H1 (cell line): ENCODE data around the gene RASGEF1C. TPM values are rescaled to one million over a fixed set of nuclear protein-coding genes. Genes with fewer than 3 reads are reported as not detected.

Experiments used
- CTCF ChIA-PET: fragments of 300-600 bp; sonication (Branson Sonifier 250); formaldehyde crosslinking; loops from one replicate; lab custom pipeline; 2021; ENCODE audit not compliant: partially characterized antibody; lab: Charles Lee
- POLR2A ChIA-PET: fragments of 300-600 bp; sonication (Branson Sonifier 250); formaldehyde crosslinking; loops from one replicate; lab custom pipeline; 2021; ENCODE audit warnings: inconsistent platforms; ENCODE audit not compliant: partially characterized antibody; lab: Charles Lee
- DNase-seq, 2 experiments: peaks; one replicate each; pipeline versions ENCODE4 v3.0.0 to v3.0.0-alpha.2; 2010 to 2022; ENCODE audit warnings: low spot score in 2 of 2, low read depth in 1 of 2, mixed read lengths in 1 of 2
- FAIRE-seq: peaks from 2 replicates; lab custom pipeline; 2011; peaks lifted over from hg19 to GRCh38; lab: Jason Lieb, UNC
- H2AFZ ChIP-seq: 2 replicates; pipeline ENCODE4 v1.8.1; 2012; ENCODE audit warnings: low read length, inconsistent platforms
- H2AK5ac ChIP-seq: 2 replicates; pipeline ENCODE4 v1.6.1; 2013; ENCODE audit warnings: low read depth, low read length
- H2BK120ac ChIP-seq: replicated peaks from 2 replicates; pipeline ENCODE3; 2013; ENCODE audit warnings: low read depth, low read length, inconsistent platforms
- H2BK12ac ChIP-seq: 2 replicates; pipeline ENCODE4 v1.6.1; 2013; ENCODE audit warnings: low read depth, low read length
- H2BK15ac ChIP-seq: 2 replicates; pipeline ENCODE4 v1.6.1; 2013; ENCODE audit warnings: low read length
- H2BK20ac ChIP-seq: 2 replicates; pipeline ENCODE4 v1.6.1; 2013; ENCODE audit warnings: low read length
- H2BK5ac ChIP-seq: 2 replicates; pipeline ENCODE4 v1.6.1; 2013; ENCODE audit warnings: low read depth, low read length
- H3K14ac ChIP-seq: 2 replicates; pipeline ENCODE4 v1.6.1; 2013; ENCODE audit warnings: inconsistent platforms; ENCODE audit not compliant: insufficient read length
- H3K18ac ChIP-seq: 2 replicates; pipeline ENCODE4 v1.6.1; 2013; ENCODE audit warnings: low read length; ENCODE audit errors: extremely low read depth
- H3K23ac ChIP-seq: 2 replicates; pipeline ENCODE4 v1.6.1; 2013; ENCODE audit warnings: inconsistent platforms; ENCODE audit not compliant: insufficient read length
- H3K23me2 ChIP-seq: 2 replicates; pipeline ENCODE4 v1.6.1; 2013; ENCODE audit warnings: low read depth, low read length
- H3K27ac ChIP-seq: 2 replicates; pipeline ENCODE4 v1.6.1; 2011; ENCODE audit warnings: low read depth, low read length, inconsistent platforms
- H3K27me3 ChIP-seq, 4 experiments: replicated peaks in 1 of 4; 1 replicate in 1 of 4; 2 replicates in 3 of 4; pipeline versions ENCODE4 v1.6.1 to v1.8.1; 2011 to 2013; ENCODE audit warnings: low read length in 3 of 4, mild to moderate bottlenecking in 3 of 4, inconsistent platforms in 2 of 4, mixed read lengths in 2 of 4, moderate library complexity in 1 of 4; ENCODE audit not compliant: control insufficient read depth in 3 of 4, insufficient read depth in 3 of 4; ENCODE audit errors: extremely low read depth in 1 of 4
- H3K36me3 ChIP-seq, 4 experiments: 2 replicates each; pipeline versions ENCODE4 v1.6.1 to v1.8.1; 2011 to 2013; ENCODE audit warnings: mild to moderate bottlenecking in 4 of 4, low read length in 3 of 4, moderate library complexity in 2 of 4, control low read depth in 1 of 4, inconsistent platforms in 1 of 4; ENCODE audit not compliant: insufficient read depth in 4 of 4, control insufficient read depth in 2 of 4
- H3K4ac ChIP-seq: replicated peaks from 2 replicates; pipeline ENCODE3; 2013; ENCODE audit warnings: low read length, low read depth, mixed read lengths, inconsistent platforms; ENCODE audit not compliant: insufficient read length
- H3K4me1 ChIP-seq, 4 experiments: replicated peaks in 1 of 4; 1 replicate in 1 of 4; 2 replicates in 3 of 4; pipeline versions ENCODE4 v1.6.1 to v1.8.1; 2011 to 2013; ENCODE audit warnings: low read length in 3 of 4, inconsistent platforms in 2 of 4, mixed read lengths in 1 of 4; ENCODE audit not compliant: insufficient read depth in 4 of 4, control insufficient read depth in 3 of 4
- H3K4me2 ChIP-seq, 2 experiments: 2 replicates each; pipeline versions ENCODE4 v1.6.1 to v1.8.1; 2011 to 2013; ENCODE audit warnings: low read depth in 2 of 2, low read length in 2 of 2, control low read depth in 1 of 2, inconsistent platforms in 1 of 2, mild to moderate bottlenecking in 1 of 2; ENCODE audit not compliant: insufficient read depth in 1 of 2
- H3K4me3 ChIP-seq, 4 experiments: fragments of 200-600, 300-600 bp in 1 of 4; sonication (generic), shearing (Covaris generic), sonication (Bioruptor Twin) in 1 of 4; 2 replicates each; pipeline versions ENCODE4 v1.5.1 to v1.8.1; 2011 to 2016; ENCODE audit warnings: low read length in 4 of 4, low read depth in 3 of 4, control low read depth in 2 of 4, inconsistent platforms in 2 of 4, mild to moderate bottlenecking in 2 of 4, mixed read lengths in 1 of 4, moderate library complexity in 1 of 4; ENCODE audit not compliant: insufficient read depth in 2 of 4; ENCODE audit errors: extremely low read depth in 1 of 4
- H3K56ac ChIP-seq: replicated peaks from 2 replicates; pipeline ENCODE3; 2013; ENCODE audit warnings: low read depth, mild to moderate bottlenecking, mixed read lengths, low read length, inconsistent platforms; ENCODE audit not compliant: insufficient read length
- H3K79me1 ChIP-seq: 2 replicates; pipeline ENCODE4 v1.6.1; 2013; ENCODE audit warnings: low read depth, low read length, control low read depth
- H3K79me2 ChIP-seq, 2 experiments: 2 replicates each; pipeline versions ENCODE4 v1.6.1 to v1.8.1; 2012 to 2013; ENCODE audit warnings: low read length in 2 of 2, mild to moderate bottlenecking in 2 of 2, inconsistent platforms in 1 of 2; ENCODE audit not compliant: insufficient read depth in 2 of 2, control insufficient read depth in 1 of 2
- H3K9ac ChIP-seq, 4 experiments: replicated peaks in 1 of 4; 1 replicate in 1 of 4; 2 replicates in 3 of 4; pipeline versions ENCODE4 v1.6.1 to v1.8.1; 2011 to 2013; ENCODE audit warnings: low read depth in 3 of 4, low read length in 3 of 4, control low read depth in 2 of 4, mild to moderate bottlenecking in 2 of 4, moderate library complexity in 2 of 4, inconsistent platforms in 1 of 4; ENCODE audit errors: extremely low read depth in 1 of 4
- H3K9me3 ChIP-seq, 2 experiments: 2 replicates each; pipeline versions ENCODE4 v1.6.1 to v1.8.1; 2012 to 2013; ENCODE audit warnings: mild to moderate bottlenecking in 2 of 2, moderate library complexity in 2 of 2, control low read depth in 1 of 2, inconsistent platforms in 1 of 2, low read depth in 1 of 2, low read length in 1 of 2, mixed read lengths in 1 of 2; ENCODE audit not compliant: insufficient read depth in 2 of 2
- H4K20me1 ChIP-seq, 2 experiments: replicated peaks in 1 of 2; 2 replicates each; pipeline versions ENCODE3 to v1.8.1; 2011 to 2013; ENCODE audit warnings: inconsistent platforms in 2 of 2, low read length in 2 of 2, mild to moderate bottlenecking in 1 of 2; ENCODE audit not compliant: insufficient read depth in 2 of 2, control insufficient read depth in 1 of 2
- H4K5ac ChIP-seq: 2 replicates; pipeline ENCODE4 v1.6.1; 2013; ENCODE audit warnings: low read length, low read depth, mixed read lengths, inconsistent platforms; ENCODE audit not compliant: insufficient read length
- H4K8ac ChIP-seq: 2 replicates; pipeline ENCODE4 v1.8.0; 2013; ENCODE audit warnings: mild to moderate bottlenecking, moderate library complexity, low read length, inconsistent platforms; ENCODE audit not compliant: insufficient read depth; ENCODE audit errors: extremely low read depth
- H4K91ac ChIP-seq: replicated peaks from 2 replicates; pipeline ENCODE3; 2013; ENCODE audit warnings: low read length, mixed read lengths, inconsistent platforms; ENCODE audit not compliant: insufficient read length
- EP300 ChIP-seq, 2 experiments: IDR thresholded peaks; 1 replicate in 1 of 2; 2 replicates in 1 of 2; pipeline ENCODE4 v1.6.1; 2011 to 2012; ENCODE audit warnings: low read depth in 2 of 2, low read length in 2 of 2, mild to moderate bottlenecking in 2 of 2, borderline replicate concordance in 1 of 2, inconsistent platforms in 1 of 2, moderate library complexity in 1 of 2
- EZH2 ChIP-seq: fragments of 200-600 bp; sonication (generic); IDR thresholded peaks from 2 replicates; pipeline ENCODE4 v1.7.1; 2012; ENCODE audit warnings: low read depth, mild to moderate bottlenecking, moderate library complexity, low read length, inconsistent platforms; ENCODE audit not compliant: severe bottlenecking
- FOSL1 ChIP-seq: IDR thresholded peaks from 2 replicates; pipeline ENCODE4 v1.6.1; 2011; ENCODE audit warnings: mild to moderate bottlenecking, low read depth, low read length, moderate library complexity; ENCODE audit not compliant: insufficient read depth
- JUND ChIP-seq: IDR thresholded peaks from 2 replicates; pipeline ENCODE4 v1.6.1; 2011; ENCODE audit warnings: mild to moderate bottlenecking, improper control_type of control experiment, low read length
- KDM4A ChIP-seq: IDR thresholded peaks from one replicate; pipeline ENCODE4 v1.7.1; 2012; ENCODE audit warnings: low read depth, mild to moderate bottlenecking, moderate library complexity, low read length, inconsistent platforms; ENCODE audit not compliant: severe bottlenecking
- MAFK ChIP-seq: IDR thresholded peaks from 2 replicates; pipeline ENCODE4 v1.6.1; 2012; ENCODE audit warnings: low read depth, mild to moderate bottlenecking, improper control_type of control experiment, low read length
- POU5F1 ChIP-seq: IDR thresholded peaks from 2 replicates; pipeline ENCODE4 v1.6.1; 2011; ENCODE audit warnings: low read depth, mild to moderate bottlenecking, low read length, moderate library complexity
- RAD21 ChIP-seq, 2 experiments: IDR thresholded peaks in 1 of 2; conservative IDR thresholded peaks in 1 of 2; 2 replicates each; pipeline ENCODE4 v1.6.1; 2011; ENCODE audit warnings: low read depth in 2 of 2, low read length in 2 of 2, improper control_type of control experiment in 1 of 2, inconsistent platforms in 1 of 2, mild to moderate bottlenecking in 1 of 2, moderate library complexity in 1 of 2
- RFX5 ChIP-seq: IDR thresholded peaks from 2 replicates; pipeline ENCODE4 v1.6.1; 2011; ENCODE audit warnings: low read depth, low read length, improper control_type of control experiment, borderline replicate concordance
- SIN3A ChIP-seq, 2 experiments: IDR thresholded peaks in 1 of 2; conservative IDR thresholded peaks in 1 of 2; 2 replicates each; pipeline ENCODE4 v1.6.1; 2011 to 2012; ENCODE audit warnings: low read length in 2 of 2, improper control_type of control experiment in 1 of 2, low read depth in 1 of 2, mild to moderate bottlenecking in 1 of 2
- WGBS, 2 experiments: shearing (Covaris generic) in 1 of 2; methylation state at CpG; one replicate each; pipeline versions ENCODE4 v1.1.6 to v1.1.7; 2013 to 2015; ENCODE audit warnings: low lambda C conversion rate in 2 of 2, mixed read lengths in 2 of 2, inconsistent platforms in 1 of 2, low coverage in 1 of 2, missing lambda C conversion rate in 1 of 2; ENCODE audit not compliant: insufficient replicate concordance in 2 of 2, insufficient coverage in 1 of 2, insufficient read length in 1 of 2; ENCODE audit errors: extremely low coverage in 1 of 2, missing lambda C conversion rate in 1 of 2; 5-methylcytosine and 5-hydroxymethylcytosine counted together
- polyA plus RNA-seq, 7 experiments: library from polyadenylated mRNA; depleted of rRNA in 3 of 7; stranded (reverse) in 5 of 7; unstranded in 2 of 7; fragments of >200 nt in 5 of 7; fragments of 200-250 nt in 2 of 7; gene quantifications; 1 replicate in 5 of 7; 2 replicates in 1 of 7; 4 replicates in 1 of 7; pipeline versions ENCODE4 v1.2.1 to v1.2.3, GENCODE V29; 2011 to 2013; ENCODE audit warnings: missing spikeins in 2 of 7, mixed read lengths in 2 of 7
- total RNA-seq: library from RNA; stranded (reverse); fragmentation: NEBNext Ultra II Directional; extraction: Animal tissue kit (Norgen Biotek cat#: 25700); gene quantifications from 2 replicates; pipeline ENCODE4 v1.2.1, GENCODE V29; 2021

Gene RASGEF1C
- total and polyA plus RNA-seq, 2 of the 8 experiments (the other 6 are each of a cell fraction or from before 2014, with no cell fraction given), result 0.26 to 0.61 TPM

DNA sequence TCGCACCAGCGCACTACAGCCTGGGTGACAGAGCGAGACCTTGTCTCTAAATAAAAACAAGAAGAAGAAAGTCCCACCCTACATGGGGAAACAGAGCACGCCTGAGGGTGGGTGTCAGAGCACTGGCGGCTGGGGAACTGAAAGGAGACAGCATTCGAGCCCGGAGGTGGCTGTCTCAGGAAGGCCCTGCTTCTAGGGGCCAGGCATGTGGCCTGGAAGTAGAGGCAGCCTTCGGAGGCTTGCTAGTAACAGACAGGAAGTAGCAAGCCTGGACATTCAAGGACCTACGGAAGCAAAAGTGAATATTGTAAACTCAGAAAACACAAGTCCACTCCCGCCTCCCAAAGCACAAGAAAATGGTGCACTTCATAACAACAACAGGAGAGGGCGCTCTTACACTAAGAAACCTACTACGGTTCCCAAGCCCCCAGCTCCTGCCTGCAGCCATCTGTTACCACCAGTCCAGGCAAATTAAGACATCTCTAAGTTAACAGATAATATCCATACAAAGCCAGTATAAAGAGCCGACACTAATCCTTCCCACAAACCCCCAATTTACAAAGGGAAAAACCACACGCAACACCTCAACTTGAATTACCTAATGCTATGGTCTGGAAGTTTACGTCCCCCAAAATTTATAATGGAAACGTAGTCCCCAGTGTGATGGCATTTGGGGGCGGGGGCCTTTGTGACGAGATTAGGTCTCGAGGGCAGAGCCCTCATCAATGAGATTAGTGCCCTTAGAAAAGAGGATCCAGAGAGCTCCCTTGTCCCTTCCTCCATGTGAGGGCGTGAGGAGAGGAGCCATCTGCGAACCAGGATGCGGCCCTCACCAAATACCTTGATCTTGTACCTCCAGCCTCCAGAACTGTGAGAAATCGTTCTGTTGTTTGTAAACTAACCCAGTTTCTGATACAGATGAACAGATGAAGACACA lies 7.7 kb downstream of the RASGEF1C start:
- H3K36me3 ChIP-seq, result no peaks in the 10 kb centered on the region
- WGBS, 2 experiments, result 71% methylated on average over 23 of the region's 23 CpGs; no CpG with 5 or more reads in 1 of the 2 experiments
- no peak overlapping the region for H2AK5ac ChIP-seq
- H2BK12ac ChIP-seq, result no peak overlapping the region
- no peak overlapping the region for H3K4me3 ChIP-seq
- DNase-seq (peak; percentile 29 to 88), FAIRE-seq (peak; percentile 85)
- H3K23ac ChIP-seq, result no peak overlapping the region
- H4K20me1 ChIP-seq, result no peaks in the 10 kb centered on the region
- no peak overlapping the region for H3K4ac ChIP-seq
- no peak overlapping the region for H3K9ac ChIP-seq
- H3K23me2 ChIP-seq, result no peaks in the 10 kb centered on the region; the same call in 1 of the 2 replicates
- ChIA-PET POLR2A (interaction anchor here (0.7 kb wide), 1 partner anchor 283 kb away, joined by 3 read pairs; no protein-coding TSS in a partner anchor), CTCF (interaction anchor here (0.6 to 8.9 kb wide), 26 partner anchors 9 to 405 kb away, joined by 3 to 61 read pairs (median 4); partner anchors contain the start of gene RASGEF1C)
- H3K14ac ChIP-seq, result no peak overlapping the region
- no peaks in the 10 kb centered on the region for H3K27me3 ChIP-seq
- H3K79me2 ChIP-seq, result no peaks in the 10 kb centered on the region
- H2BK20ac ChIP-seq, result no peak overlapping the region
- H3K4me1 ChIP-seq, result no peaks in the 10 kb centered on the region
- no peaks in the 10 kb centered on the region for H3K79me1 ChIP-seq
- no peak overlapping the region for H3K56ac ChIP-seq
- no peak overlapping the region for H3K27ac ChIP-seq
- no peak overlapping the region for H3K4me2 ChIP-seq
- H4K5ac ChIP-seq, result no peak overlapping the region
- no peak overlapping the region for H2BK5ac ChIP-seq
- no peak overlapping the region for H2BK15ac ChIP-seq
- H2AFZ ChIP-seq, result no peak overlapping the region
- H3K9me3 ChIP-seq, result no peaks in the 10 kb centered on the region
- no peak overlapping the region for H4K91ac ChIP-seq
- H4K8ac ChIP-seq, result no peak overlapping the region
- H3K18ac ChIP-seq, result no peak overlapping the region
- no peak overlapping the region for H2BK120ac ChIP-seq
- no peak for TF ChIP-seq MAFK
- TF ChIP-seq FOSL1, result no peak
- no peak for TF ChIP-seq EZH2
- 0 out of 4 replicates have a peak, but pooled peaks of 1 of the 2 experiments have one; percentile 32 for TF ChIP-seq SIN3A (conservative IDR thresholded peaks at IDR 0.05 in 1 of 2, IDR thresholded peaks at IDR 0.05 in 1 of 2; ENCODE audit: low read depth in 1 of 2, low read length in 2 of 2)
- TF ChIP-seq RFX5, result no peak
- TF ChIP-seq JUND, result no peak
- TF ChIP-seq EP300 (IDR thresholded peaks at IDR 0.05; ENCODE audit: borderline replicate concordance in 1 of 2, low read depth in 2 of 2, low read length in 2 of 2), result no peak
- peak; percentile 91 to 94 for TF ChIP-seq RAD21 (IDR thresholded peaks at IDR 0.05 in 1 of 2, conservative IDR thresholded peaks at IDR 0.05 in 1 of 2; ENCODE audit: low read depth in 2 of 2, low read length in 2 of 2)
- no peak for TF ChIP-seq KDM4A
- no peak for TF ChIP-seq POU5F1
